Thoracic aorta (tissue), 2 donors: ENCODE results near the gene ST6GALNAC4. TPM values are rescaled to one million over a fixed set of nuclear protein-coding genes. Genes with fewer than 3 reads are reported as not detected.

Experiments used
- ATAC-seq: fragments of 150-250 bp; one replicate; pipeline ENCODE4 v1.8.0; 2017; ENCODE audit warnings: low read depth; ENCODE audit not compliant: insufficient number of reproducible peaks, low FRiP score
- DNase-seq: peaks from one replicate; pipeline ENCODE4 v3.0.0-alpha.2; 2020; ENCODE audit warnings: low spot score
- H3K27ac ChIP-seq, 2 donors: fragments of 200-600 bp; sonication (generic); 1 replicate in 1 of 2; 2 replicates in 1 of 2; pipeline ENCODE4 v1.5.1; 2016; ENCODE audit warnings: mild to moderate bottlenecking in 2 of 2, moderate library complexity in 2 of 2
- H3K27me3 ChIP-seq: fragments of 200-600 bp; sonication (generic); replicated peaks from 2 replicates; pipeline ENCODE4 v1.6.0; 2016; ENCODE audit warnings: mild to moderate bottlenecking; ENCODE audit not compliant: insufficient read depth
- H3K36me3 ChIP-seq: fragments of 200-600 bp; sonication (generic); one replicate; pipeline ENCODE4 v1.5.1; 2016
- H3K4me1 ChIP-seq, 2 donors: fragments of 200-600 bp; sonication (generic); 1 replicate in 1 of 2; 2 replicates in 1 of 2; pipeline versions ENCODE4 v1.5.1 to v1.6.0; 2016; ENCODE audit warnings: low read depth in 2 of 2, mild to moderate bottlenecking in 1 of 2; ENCODE audit not compliant: control insufficient read depth in 1 of 2
- H3K4me3 ChIP-seq: fragments of 200-600 bp; sonication (generic); 2 replicates; pipeline ENCODE4 v1.5.1; 2016; ENCODE audit warnings: mild to moderate bottlenecking
- H3K9me3 ChIP-seq: fragments of 200-600 bp; sonication (generic); 2 replicates; pipeline ENCODE4 v1.5.1; 2016
- total RNA-seq, 2 donors: library from RNA; depleted of rRNA; stranded (reverse); fragments of >200 nt; gene quantifications; one replicate each; pipeline versions ENCODE4 v1.1.0 to v1.2.3, GENCODE V29; 2016
- TF ChIP-seq, protein P1 (sequence below): fragments of 200-600 bp; sonication (generic); IDR thresholded peaks from one replicate; pipeline ENCODE4 v1.5.1; 2019; ENCODE audit warnings: antibody characterized with exemption

Gene ST6GALNAC4
- total RNA-seq, 2 donors from 2014 or later = 45.0 to 61.2 TPM

DNA sequence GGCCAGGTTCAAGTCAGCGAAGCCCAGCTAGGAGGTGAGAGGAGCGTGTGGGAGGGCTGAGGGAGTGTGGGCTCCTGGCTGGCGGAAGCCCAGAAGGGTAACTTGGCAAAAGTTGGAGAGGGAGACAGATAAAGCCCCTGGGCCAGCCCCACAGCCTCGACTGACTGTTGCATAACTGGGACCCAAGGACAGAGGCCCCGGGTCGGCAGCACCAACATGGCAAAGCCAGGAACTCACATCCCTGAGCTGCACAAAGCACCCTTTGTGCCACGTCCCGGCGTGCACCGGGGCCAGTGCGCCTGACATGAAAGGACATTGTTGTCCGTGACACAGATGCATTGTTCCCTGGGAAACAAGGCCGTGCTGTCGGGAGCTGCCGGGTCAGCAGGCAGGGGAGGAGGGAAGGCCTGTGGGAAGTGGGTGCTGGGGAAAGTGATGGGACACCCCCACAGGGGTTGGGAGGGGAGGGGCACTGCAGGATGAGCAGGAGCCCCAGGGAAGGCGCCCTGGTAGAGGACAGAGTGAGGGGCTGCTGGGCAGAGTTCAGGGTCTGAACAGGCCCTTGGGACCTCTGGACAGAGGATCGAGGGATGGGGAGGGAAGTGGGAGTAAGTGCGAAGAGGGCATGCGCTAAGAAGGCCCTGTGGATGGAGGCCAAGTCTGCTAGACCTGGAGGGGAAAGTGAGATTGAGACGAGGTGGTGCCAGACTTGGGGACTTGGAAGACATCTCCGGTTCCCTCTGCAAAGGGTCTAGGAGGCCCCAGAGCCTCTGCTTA is 33.9 kb upstream of the ST6GALNAC4 start:
- no peak overlapping the region for H3K4me3 ChIP-seq
- no peak for ATAC-seq

DNA sequence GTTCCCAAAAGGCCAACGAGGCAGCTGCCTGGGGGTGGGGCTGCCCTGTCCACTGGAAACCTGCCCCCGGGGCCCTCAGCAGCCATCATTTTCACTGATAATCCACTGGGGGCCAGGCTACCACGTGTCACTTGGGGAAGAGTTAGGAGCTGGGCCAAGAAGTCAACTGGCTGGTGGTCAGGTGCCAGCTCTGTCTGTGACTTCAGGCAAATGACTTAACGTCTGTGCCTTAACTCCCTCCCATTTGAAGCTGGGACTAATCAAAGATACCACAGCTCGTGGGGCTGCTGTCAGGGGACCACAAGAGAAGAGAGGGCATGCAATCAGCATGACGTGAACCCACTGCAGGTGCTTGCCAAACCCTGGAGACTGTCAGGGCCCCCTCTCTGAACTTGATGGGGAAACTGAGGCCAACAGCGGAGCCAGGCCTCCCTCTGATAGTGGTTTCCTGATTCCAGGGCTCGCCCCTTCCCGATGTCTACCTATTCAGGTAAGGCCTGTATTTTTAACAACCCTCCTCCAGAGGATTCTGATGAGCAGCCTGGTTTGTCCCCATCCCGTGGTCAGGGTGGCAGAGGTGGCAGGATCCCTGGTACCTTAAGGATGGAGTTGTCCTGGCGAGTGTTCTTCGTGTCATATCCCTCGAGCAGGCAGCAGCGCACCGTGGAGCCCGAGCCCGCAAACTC is 33.1 kb upstream of the ST6GALNAC4 start:
- DNase-seq = no peak
- TF ChIP-seq, protein P1, sequence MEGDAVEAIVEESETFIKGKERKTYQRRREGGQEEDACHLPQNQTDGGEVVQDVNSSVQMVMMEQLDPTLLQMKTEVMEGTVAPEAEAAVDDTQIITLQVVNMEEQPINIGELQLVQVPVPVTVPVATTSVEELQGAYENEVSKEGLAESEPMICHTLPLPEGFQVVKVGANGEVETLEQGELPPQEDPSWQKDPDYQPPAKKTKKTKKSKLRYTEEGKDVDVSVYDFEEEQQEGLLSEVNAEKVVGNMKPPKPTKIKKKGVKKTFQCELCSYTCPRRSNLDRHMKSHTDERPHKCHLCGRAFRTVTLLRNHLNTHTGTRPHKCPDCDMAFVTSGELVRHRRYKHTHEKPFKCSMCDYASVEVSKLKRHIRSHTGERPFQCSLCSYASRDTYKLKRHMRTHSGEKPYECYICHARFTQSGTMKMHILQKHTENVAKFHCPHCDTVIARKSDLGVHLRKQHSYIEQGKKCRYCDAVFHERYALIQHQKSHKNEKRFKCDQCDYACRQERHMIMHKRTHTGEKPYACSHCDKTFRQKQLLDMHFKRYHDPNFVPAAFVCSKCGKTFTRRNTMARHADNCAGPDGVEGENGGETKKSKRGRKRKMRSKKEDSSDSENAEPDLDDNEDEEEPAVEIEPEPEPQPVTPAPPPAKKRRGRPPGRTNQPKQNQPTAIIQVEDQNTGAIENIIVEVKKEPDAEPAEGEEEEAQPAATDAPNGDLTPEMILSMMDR = no peak
- Histone ChIP-seq H3K4me3 (no peak overlapping the region), H3K27me3 (no peaks in the 10 kb centered on the region), H3K4me1 (peaks cover 7 to 9% of the 10 kb centered on the region in 2 donors), H3K36me3 (peaks cover 11% of the 10 kb centered on the region), H3K9me3 (no peaks in the 10 kb centered on the region), H3K27ac (no peak overlapping the region)
- no peak for ATAC-seq

More for the DNA sequence above, 33.9 kb upstream of the ST6GALNAC4 start:
- H3K27ac ChIP-seq = no peak overlapping the region
- H3K36me3 ChIP-seq = peaks cover 5% of the 10 kb centered on the region
- no peaks in the 10 kb centered on the region for H3K9me3 ChIP-seq
- H3K27me3 ChIP-seq = no peaks in the 10 kb centered on the region
- no peak for DNase-seq
- peaks cover 7 to 16% of the 10 kb centered on the region in 2 donors for H3K4me1 ChIP-seq
- TF ChIP-seq, protein P1 = no peak

DNA sequence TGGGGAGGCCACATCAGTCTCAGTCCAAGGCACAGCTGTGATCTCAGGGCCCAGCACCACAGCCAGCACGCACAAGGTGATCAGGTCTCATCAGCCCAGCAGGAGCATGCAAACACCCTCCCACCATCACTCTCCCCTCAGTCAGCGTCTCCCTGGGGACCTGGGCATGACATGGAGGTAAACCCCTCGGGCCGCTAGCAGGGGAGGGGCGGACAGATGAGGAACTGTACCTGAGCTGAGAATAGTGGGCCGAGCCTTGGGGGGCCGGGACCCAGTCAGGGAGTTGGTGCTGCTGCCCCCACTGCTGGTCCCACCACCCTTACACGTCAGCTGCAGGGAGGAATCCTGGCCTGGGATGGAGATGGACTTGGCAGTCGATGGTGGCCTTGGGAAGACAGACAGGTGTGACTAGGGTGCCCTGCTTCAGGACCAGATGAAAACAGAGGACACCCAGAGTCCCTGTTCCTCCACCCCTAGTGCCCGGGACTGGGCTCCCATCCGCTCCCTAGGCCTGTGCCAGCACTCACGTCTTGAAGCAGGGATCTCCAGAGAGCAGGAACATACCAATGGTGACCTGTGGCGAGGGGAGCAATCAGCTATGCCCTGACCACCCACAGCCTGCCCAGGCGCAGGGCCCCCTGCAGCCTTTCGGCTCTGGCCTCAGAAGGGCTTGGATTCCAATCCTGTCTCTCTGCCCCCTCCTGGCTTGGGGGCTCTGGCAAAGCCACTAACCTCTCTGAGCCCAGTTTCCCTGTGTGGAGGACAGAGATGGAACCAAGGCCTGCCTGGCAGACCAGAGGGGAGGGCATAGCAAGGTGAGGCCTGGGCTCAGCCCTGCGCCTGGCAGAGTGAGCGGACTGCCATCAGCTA is 31.2 kb upstream of the ST6GALNAC4 start:
- Histone ChIP-seq H3K9me3 (no peaks in the 10 kb centered on the region), H3K27ac (no peak overlapping the region), H3K4me1 (no peaks in the 10 kb centered on the region), H3K36me3 (peaks cover 22% of the 10 kb centered on the region), H3K27me3 (no peaks in the 10 kb centered on the region), H3K4me3 (no peak overlapping the region)
- TF ChIP-seq, protein P1 = no peak
- DNase-seq (no peak), ATAC-seq (no peak)

DNA sequence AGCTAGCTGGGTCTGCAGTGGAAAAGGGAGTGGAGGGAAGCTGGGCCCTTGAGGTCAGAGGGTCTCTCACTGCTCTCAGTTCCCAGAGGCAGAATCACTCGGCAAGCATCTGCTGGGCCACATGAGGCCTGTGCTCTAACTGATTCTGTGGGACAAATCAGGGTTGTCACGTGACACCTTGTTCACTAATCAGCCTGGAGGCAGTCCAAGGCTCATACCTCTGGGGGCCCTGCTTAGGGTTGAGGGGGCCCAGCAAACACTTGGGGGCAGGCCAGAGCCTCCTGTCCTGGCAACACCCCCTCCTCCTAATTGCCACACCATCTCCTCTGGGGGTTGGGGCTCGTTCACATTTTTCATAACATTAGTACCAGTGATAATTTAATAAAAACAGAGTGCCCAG is 29.9 kb upstream of the ST6GALNAC4 start:
- TF ChIP-seq, protein P1 = no peak
- no peak for DNase-seq
- no peaks in the 10 kb centered on the region for H3K4me1 ChIP-seq
- no peak for ATAC-seq
- H3K4me3 ChIP-seq = no peak overlapping the region
- H3K36me3 ChIP-seq = peaks cover 26% of the 10 kb centered on the region
- H3K27ac ChIP-seq = no peak overlapping the region
- H3K27me3 ChIP-seq = no peaks in the 10 kb centered on the region
- H3K9me3 ChIP-seq = no peaks in the 10 kb centered on the region

DNA sequence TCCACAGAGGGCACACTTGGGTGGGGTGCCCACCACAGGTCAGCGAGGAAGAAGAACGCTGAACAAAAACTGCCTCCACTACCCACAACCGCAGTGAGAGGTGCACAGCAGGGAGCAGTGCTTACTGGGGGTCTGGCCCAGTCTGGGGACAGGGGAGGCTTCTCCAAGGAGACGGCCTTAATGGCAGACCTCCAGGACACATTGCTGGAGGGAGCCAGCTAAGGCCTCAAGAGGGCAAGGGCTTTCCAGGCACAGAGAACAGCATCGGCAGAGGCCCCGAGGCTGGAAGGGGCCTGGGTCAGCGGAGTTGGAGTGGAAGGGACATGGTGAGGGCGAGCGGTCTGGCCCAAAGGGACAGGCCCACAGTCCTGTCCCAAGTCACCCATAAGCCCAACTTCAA is 29.1 kb upstream of the ST6GALNAC4 start:
- Histone ChIP-seq H3K4me3 (no peak overlapping the region), H3K9me3 (no peaks in the 10 kb centered on the region), H3K4me1 (no peaks in the 10 kb centered on the region), H3K36me3 (peaks cover 26% of the 10 kb centered on the region), H3K27ac (no peak overlapping the region), H3K27me3 (no peaks in the 10 kb centered on the region)
- ATAC-seq (no peak), DNase-seq (no peak)
- TF ChIP-seq, protein P1 = no peak
